OCI-LY3 (cell line): Measurements from ENCODE around the gene NIPSNAP2.
"Not testable (repeated sequence)": the region's sequence is repeated elsewhere in the genome, so short reads cannot be mapped to it uniquely, and the experiment has no call there.

Experiments used
- H2AFZ ChIP-seq: fragments of 200-600, 300-600 bp; shearing (Covaris generic); 2 replicates; pipeline ENCODE4 v1.6.0; 2014; ENCODE audit warnings: antibody characterized with exemption, low read depth, low read length
- H3K27ac ChIP-seq: fragments of 200-600, 300-600 bp; sonication (generic); 2 replicates; pipeline ENCODE4 v1.5.1; 2014; ENCODE audit warnings: mild to moderate bottlenecking, low read length, moderate library complexity, mixed read lengths
- H3K27me3 ChIP-seq: fragments of 200-600, 300-600 bp; sonication (generic); 2 replicates; pipeline ENCODE4 v1.6.1; 2014; ENCODE audit warnings: low read depth, low read length, mixed read lengths
- H3K36me3 ChIP-seq: fragments of 200-600, 300-600 bp; sonication (generic); replicated peaks from 2 replicates; pipeline ENCODE3; 2014; ENCODE audit warnings: low read depth, low read length, mixed read lengths
- H3K4me1 ChIP-seq: fragments of 300-600, 200-600 bp; sonication (generic); 2 replicates; pipeline ENCODE4 v1.6.1; 2014; ENCODE audit warnings: low read length, mixed read lengths
- H3K4me2 ChIP-seq: fragments of 200-600, 300-600 bp; sonication (generic); 2 replicates; pipeline ENCODE4 v1.6.1; 2014; ENCODE audit warnings: low read length, mixed read lengths
- H3K4me3 ChIP-seq: fragments of 300-600, 200-600 bp; sonication (generic); 2 replicates; pipeline ENCODE4 v1.5.1; 2014; ENCODE audit warnings: antibody characterized with exemption, mild to moderate bottlenecking, low read length, moderate library complexity
- H3K79me2 ChIP-seq: fragments of 300-600, 200-600 bp; shearing (Covaris generic); 2 replicates; pipeline ENCODE4 v1.6.1; 2014; ENCODE audit warnings: mild to moderate bottlenecking, low read length, mixed read lengths
- H3K9ac ChIP-seq: fragments of 300-600, 200-600 bp; shearing (Covaris generic); 2 replicates; pipeline ENCODE4 v1.6.0; 2014; ENCODE audit warnings: mild to moderate bottlenecking, low read length, moderate library complexity
- H3K9me3 ChIP-seq: fragments of 200-600, 300-600 bp; shearing (Covaris generic); 2 replicates; pipeline ENCODE4 v1.6.1; 2014; ENCODE audit warnings: low read length, mixed read lengths; ENCODE audit not compliant: insufficient read depth
- H4K20me1 ChIP-seq: fragments of 200-600, 300-600 bp; sonication (generic); 2 replicates; pipeline ENCODE4 v1.6.1; 2016; ENCODE audit warnings: low read length, mixed read lengths; ENCODE audit not compliant: insufficient read depth
- CTCF ChIP-seq: fragments of 200-600, 300-600 bp; sonication (generic); IDR thresholded peaks from 2 replicates; pipeline ENCODE4 v1.5.1; 2014; ENCODE audit warnings: antibody characterized with exemption, low read length, low read depth
- EZH2phosphoT487 ChIP-seq: fragments of 200-600 bp; shearing (Covaris generic); IDR thresholded peaks from 2 replicates; pipeline ENCODE4 v1.6.1; 2018; ENCODE audit warnings: antibody characterized with exemption, mixed run types, low read depth

Gene NIPSNAP2

GRCh38 chr7:56009695-56010094 is 45.3 kb downstream of the NIPSNAP2 start:
- no peak overlapping the region for H3K27ac ChIP-seq
- no peak overlapping the region for H2AFZ ChIP-seq
- no peak for TF ChIP-seq EZH2phosphoT487
- TF ChIP-seq CTCF: no peak

DNA sequence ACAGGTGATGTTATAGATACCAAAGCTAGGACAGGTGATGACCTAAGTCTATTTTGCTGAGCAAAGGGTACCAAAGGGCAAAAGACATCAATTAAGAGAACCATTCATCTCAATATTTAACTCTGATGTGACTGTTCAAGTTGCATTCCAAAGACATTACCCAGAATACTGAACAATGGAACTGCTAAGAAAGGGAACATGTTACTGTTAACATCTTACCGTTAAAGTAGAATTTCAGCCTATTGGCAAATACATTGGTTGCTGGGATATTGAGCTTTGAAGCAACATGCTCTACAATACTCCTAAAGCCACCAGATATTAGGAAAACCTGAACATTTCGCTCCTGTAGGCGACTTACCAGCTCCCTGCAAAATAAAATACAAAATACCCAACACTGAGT is 52.6 kb downstream of the NIPSNAP2 start:
- not testable (repeated sequence) for H3K27me3 ChIP-seq, H3K36me3 ChIP-seq

More at GRCh38 chr7:56009695-56010094, 45.3 kb downstream of the NIPSNAP2 start:
- H3K36me3 ChIP-seq: peaks cover 3% of the 10 kb centered on the region
- H3K79me2 ChIP-seq: no peaks in the 10 kb centered on the region
- H3K27me3 ChIP-seq: no peaks in the 10 kb centered on the region
- H3K4me1 ChIP-seq: no peaks in the 10 kb centered on the region
- no peak overlapping the region for H3K9ac ChIP-seq
- no peaks in the 10 kb centered on the region for H3K9me3 ChIP-seq
- no peak overlapping the region for H3K4me2 ChIP-seq
- H3K4me3 ChIP-seq: no peak overlapping the region
- no peaks in the 10 kb centered on the region for H4K20me1 ChIP-seq

DNA sequence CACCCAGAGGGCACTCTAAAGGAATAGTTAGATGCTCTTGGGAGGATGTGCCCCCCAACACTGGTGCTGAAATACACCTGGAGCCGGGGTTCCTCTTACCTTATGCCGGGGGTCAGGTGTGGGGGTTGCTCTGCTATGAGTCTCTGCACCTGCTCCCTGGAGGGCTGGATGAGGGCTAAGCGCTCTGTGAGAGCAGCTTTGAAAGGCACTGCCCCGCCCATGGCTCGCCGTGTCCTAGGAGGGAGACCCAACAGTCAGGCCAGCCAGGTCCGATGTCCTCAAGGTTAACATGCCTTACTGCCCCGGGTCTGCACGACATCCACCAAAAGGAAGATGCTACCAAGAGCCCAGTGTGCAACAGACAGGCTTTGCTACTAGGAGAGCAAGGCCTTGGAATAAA is 55.1 kb downstream of the NIPSNAP2 start:
- no peaks in the 10 kb centered on the region for H3K9me3 ChIP-seq
- H3K27me3 ChIP-seq: no peaks in the 10 kb centered on the region
- H3K9ac ChIP-seq: no peak overlapping the region
- H3K36me3 ChIP-seq: no peaks in the 10 kb centered on the region
- TF ChIP-seq CTCF (no peak), EZH2phosphoT487 (no peak)
- no peak overlapping the region for H2AFZ ChIP-seq
- no peak overlapping the region for H3K27ac ChIP-seq
- H3K79me2 ChIP-seq: no peaks in the 10 kb centered on the region
- H3K4me3 ChIP-seq: no peak overlapping the region
- H4K20me1 ChIP-seq: no peaks in the 10 kb centered on the region
- no peak overlapping the region for H3K4me2 ChIP-seq
- H3K4me1 ChIP-seq: no peaks in the 10 kb centered on the region

More for the DNA sequence above, 52.6 kb downstream of the NIPSNAP2 start:
- not testable (repeated sequence) for H3K9me3 ChIP-seq, H2AFZ ChIP-seq, H4K20me1 ChIP-seq, H3K79me2 ChIP-seq, H3K4me2 ChIP-seq, H3K4me3 ChIP-seq, H3K27ac ChIP-seq, H3K4me1 ChIP-seq, H3K9ac ChIP-seq

DNA sequence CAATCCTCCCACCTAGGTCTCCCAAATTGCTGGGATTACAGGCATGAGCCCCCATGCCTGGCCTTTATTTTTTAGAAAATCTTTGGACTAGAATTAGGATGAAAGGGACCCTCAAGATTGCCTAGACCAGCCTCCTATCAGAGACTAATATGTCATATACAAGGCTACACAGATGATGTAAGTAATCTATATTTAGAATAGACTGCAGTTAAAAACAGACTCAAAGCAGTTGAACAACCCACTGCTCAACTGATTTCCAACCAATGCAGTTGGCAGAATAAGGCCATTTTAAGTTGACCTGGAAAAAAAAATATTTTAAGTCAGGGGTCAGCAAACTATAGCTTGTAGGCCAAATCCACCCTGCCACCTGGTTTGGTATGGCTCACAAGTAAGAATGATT is 59.1 kb downstream of the NIPSNAP2 start:
- Histone ChIP-seq H4K20me1 (no peaks in the 10 kb centered on the region), H3K4me3 (no peak overlapping the region), H3K27ac (no peak overlapping the region), H3K27me3 (no peaks in the 10 kb centered on the region), H3K36me3 (no peaks in the 10 kb centered on the region), H3K79me2 (no peaks in the 10 kb centered on the region), H3K9me3 (no peaks in the 10 kb centered on the region), H3K9ac (no peak overlapping the region), H3K4me2 (no peak overlapping the region), H2AFZ (no peak overlapping the region), H3K4me1 (no peaks in the 10 kb centered on the region)
- TF ChIP-seq EZH2phosphoT487 (no peak), CTCF (no peak)

GRCh38 chr7:56026538-56026937 is 62.2 kb downstream of the NIPSNAP2 start:
- Histone ChIP-seq H3K79me2 (no peaks in the 10 kb centered on the region), H3K27me3 (no peaks in the 10 kb centered on the region), H2AFZ (no peak overlapping the region), H3K4me1 (no peaks in the 10 kb centered on the region), H3K9ac (no peak overlapping the region), H4K20me1 (no peaks in the 10 kb centered on the region), H3K4me3 (no peak overlapping the region), H3K27ac (no peak overlapping the region), H3K4me2 (no peak overlapping the region), H3K9me3 (no peaks in the 10 kb centered on the region), H3K36me3 (no peaks in the 10 kb centered on the region)
- TF ChIP-seq EZH2phosphoT487 (no peak), CTCF (no peak)
